HT1080 (cell line): ENCODE results near the gene DNAH17. TPM values are rescaled to one million over a fixed set of nuclear protein-coding genes. Genes with fewer than 3 reads are reported as not detected.
"Not testable (repeated sequence)": the region's sequence is repeated elsewhere in the genome, so short reads cannot be mapped to it uniquely, and the experiment has no call there.

Experiments
- DNase-seq: peaks from one replicate; pipeline ENCODE4 v3.0.0-alpha.2; 2015; ENCODE audit warnings: low read depth
- total RNA-seq: library from RNA; depleted of rRNA; stranded (reverse); fragments of >200 nt; shearing (Covaris generic); gene quantifications from 2 replicates; pipeline ENCODE4 v1.2.3, GENCODE V29; 2014

The DNAH17 gene
- total RNA-seq, 1 experiment from 2014 or later = not detected

GRCh38 chr17:78484271-78485246 lies 92.6 kb downstream of the DNAH17 start:
- no peak for DNase-seq

DNA sequence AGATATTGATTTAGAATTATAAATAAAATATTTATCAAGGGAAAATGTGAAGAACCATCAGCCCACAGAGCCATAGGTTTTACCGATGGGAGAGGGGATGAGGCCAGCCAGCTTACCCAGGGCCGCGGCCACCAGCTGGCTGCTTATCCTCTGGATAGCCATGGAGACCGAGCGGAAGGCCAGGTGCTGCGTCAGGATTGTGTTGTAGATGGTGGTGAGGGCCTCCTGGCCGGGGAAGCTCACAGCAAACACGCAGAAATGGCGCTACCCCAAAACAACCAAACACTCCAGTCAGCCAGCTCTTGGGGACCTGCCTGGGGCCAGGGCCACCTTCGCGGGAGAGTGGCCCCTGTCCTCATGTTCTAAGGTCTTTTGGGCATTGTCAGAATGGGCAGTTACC lies 97.8 kb downstream of the DNAH17 start:
- no peak for DNase-seq

DNA sequence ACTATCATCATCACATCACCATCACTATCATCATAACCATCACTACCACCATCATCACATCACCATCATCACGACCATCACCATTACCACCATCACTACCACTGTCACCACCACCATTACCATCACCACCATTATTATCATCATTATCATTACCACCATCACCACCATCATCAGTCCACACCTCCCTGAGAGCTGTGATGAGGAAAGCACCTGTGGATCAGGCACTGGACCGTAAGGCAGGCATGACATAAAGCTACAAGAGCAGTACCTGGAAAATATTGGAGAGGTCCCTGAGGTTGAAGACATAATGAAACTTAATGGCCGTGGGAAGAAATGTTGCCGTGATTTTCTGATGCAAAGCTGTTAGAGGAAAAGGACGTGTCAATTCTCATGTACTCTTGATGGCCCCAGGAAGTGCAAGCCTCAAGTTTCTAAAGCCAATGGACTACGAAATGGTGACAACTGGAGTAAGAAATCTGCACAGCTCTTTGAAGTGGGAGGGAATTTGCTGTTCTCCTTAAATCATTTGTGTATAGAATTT lies 98.4 kb downstream of the DNAH17 start:
- DNase-seq = no peak

GRCh38 chr17:78477913-78478756 lies 99.1 kb downstream of the DNAH17 start:
- no peak for DNase-seq

DNA sequence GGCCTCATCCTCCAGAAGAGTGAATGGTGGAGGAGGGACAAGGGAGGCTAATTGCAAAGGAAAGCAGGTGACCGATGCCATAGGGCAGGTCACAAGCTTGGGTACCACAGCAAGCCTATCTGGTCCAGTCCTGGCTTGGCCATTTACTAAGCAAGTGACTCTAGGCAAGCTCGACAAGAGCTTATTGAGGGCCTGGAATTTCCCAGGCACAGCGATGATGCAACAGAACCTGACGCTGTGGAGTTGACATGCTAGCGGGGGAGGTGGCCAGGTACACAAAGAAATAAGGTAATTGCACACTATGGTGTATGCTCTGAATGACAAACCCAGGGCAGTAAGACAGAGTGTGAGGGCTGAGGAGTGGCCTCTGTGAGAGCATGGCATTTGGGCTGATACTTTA lies 100.2 kb downstream of the DNAH17 start:
- no peak for DNase-seq

- DNase-seq = no peak
These were observed 101.0 kb downstream of the DNAH17 start for GRCh38 chr17:78476149-78476548.

DNA sequence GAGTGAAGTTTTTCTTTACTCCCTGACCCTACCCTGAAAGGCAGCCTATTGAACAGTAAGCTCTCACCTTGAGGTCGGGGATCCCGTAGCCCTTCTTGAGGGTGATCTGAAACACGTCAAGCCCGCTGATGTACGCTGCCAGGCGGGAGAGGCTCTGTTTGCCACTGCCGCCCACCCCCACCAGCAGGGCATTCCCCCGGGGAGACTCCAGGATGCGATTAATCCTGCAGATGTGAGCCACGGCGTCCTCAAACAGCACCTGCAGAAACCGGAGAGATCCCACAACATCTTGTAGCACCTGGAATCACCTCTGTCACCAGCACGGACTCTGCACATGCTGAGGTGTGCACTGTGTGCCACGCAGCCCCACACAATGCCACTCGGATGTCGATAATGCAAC lies 102.0 kb downstream of the DNAH17 start:
- DNase-seq = no peak

GRCh38 chr17:78474614-78475146 lies 102.5 kb downstream of the DNAH17 start:
- DNase-seq = no peak

- no peak for DNase-seq
These were observed 103.1 kb downstream of the DNAH17 start for GRCh38 chr17:78473951-78474613.

DNA sequence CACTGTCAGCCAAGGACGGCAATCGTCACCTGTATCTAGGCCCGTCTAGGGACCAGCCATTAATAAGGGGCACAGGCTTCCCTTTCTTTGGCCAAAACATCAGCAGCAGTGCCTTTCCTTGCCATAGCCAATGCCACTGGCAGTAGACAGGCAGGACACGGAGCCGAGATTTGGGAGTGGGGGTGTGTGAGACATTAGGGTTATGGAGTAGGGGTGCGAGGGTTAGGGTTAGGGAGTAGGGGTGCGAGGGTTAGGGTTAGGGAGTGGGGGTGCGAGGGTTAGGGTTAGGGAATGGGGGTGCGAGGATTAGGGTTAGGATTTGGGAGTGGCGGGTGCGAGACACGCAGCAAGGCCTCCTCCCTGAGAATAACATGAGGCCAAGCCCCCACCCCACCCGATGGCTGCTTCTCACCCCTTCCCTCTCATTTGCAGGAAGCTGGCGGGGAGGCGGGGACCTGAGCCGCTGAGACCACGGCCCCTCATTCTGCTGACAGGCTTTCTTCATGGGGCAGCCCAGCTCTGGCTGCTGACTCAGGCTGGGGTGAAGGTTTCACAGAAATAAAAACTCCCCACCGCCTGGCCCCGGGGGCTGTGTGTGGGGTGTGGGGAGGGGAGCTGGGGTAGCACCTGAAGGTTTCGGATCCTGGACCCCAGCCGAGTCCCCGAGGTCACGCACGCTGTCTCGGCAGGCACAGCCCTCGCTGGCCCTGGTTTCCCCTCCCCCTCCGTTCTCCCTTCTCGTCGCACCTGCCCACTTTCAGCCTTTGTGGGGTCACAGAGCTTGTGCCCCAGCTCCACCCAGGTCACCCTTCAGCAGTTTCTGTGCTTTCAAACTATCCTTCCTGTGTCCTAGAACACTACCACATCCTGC lies 104.9 kb downstream of the DNAH17 start:
- DNase-seq = no peak

GRCh38 chr17:78471635-78472034 lies 105.6 kb downstream of the DNAH17 start:
- no peak for DNase-seq

DNA sequence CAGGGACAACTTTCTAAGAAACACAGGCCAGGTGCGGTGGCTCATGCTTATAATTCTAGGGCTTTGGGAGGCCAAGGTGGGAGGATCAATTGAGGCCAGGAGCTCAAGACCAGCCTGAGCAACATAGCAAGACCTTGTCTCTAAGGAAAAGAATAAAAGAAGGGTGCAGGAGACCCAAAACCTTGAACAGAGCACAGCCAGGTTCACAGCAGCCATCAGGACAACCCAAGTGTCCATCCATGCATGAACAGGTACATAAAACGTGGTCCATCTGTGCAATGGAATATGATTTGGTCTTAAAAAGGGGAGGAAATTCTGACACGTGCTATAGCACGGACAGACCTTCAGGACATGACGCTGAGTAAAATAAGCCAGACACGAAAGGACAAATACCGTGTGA lies 107.8 kb downstream of the DNAH17 start:
- DNase-seq = no peak

DNA sequence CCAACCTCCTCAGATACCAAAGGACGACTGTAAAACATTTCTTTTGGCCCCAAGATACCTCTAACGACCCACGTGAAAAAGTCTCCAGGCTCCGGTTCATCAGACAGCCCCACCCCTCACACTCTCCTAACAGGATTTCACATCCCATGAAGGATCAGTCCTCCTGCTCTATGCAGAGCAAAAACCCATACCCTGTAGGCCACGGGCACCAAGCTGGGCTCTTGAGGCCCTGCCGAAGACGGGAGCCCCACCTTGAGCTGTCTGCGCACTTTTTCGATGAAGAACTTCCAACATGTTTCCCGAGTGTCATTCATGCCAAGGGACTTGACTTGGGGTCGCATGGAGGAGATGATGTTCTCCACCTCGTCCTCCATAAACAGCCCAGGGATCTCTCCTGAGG lies 108.8 kb downstream of the DNAH17 start:
- no peak for DNase-seq

DNA sequence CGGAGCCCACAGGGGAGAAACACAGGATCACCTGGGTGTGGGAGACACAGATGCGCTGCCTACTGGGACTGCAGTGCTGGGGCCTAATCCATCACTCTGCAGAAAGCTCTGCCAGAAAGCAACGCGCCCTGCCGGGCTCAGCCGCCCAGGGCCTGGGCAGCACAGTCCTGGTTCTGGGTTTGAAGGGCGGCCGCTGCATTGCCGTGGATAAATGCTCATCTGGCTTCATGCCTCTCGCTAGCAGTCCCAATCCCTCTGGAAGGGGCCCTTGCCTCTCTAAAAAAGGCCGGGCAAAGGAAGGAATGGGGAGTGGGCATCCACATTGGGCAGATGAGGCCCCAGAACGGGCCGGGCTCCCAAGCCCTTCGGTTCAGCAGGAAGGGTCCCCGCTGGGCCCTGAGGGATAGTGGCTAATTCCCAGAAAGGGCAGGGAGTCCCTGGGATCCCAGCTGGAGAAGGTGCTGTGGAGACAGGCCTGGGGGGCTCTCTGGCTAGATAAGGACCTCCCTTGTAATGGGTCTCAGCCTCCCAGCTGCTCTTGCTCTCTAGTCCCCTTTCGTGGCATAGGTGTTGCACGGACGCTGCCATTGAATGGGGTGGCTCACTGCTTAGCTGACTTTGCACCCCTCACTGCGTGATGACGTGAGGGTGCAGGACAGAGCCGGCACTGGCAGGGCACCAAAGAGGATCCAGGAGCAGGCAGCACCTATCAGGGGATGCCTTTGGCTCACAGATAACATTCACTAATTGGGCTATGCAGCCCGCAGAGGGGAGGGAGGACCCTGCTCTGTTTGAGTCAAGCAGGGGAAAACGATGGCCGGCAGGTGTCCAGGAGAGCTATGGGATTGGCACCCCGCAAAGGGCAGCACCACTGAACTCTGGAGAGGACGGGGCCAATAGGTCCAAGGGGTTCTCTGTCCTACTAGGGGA lies 110.1 kb downstream of the DNAH17 start:
- DNase-seq = no peak

- not testable (repeated sequence) for DNase-seq
These were observed 110.9 kb downstream of the DNAH17 start for GRCh38 chr17:78466109-78466785.

DNA sequence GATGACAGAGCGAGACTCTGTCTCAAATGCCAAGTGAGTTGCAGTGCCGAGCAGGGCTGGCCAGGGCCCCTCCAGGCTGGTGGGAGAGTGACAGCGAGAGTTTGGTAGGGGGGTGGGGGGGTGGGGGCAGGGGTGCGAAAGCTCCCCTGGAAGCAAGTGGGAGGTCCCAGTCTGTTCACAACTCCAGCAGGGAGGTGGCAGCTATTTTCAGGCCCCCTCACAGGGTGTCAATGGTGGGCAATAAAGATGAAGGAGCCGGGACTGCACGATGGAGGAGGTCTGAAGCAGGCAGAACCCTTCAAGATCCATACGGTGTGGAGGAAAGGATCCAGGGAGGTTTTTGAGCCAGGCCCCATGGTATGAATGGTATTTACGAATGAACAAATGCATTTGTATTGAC lies 115.0 kb downstream of the DNAH17 start:
- no peak for DNase-seq

GRCh38 chr17:78461799-78462053 lies 115.5 kb downstream of the DNAH17 start:
- DNase-seq = no peak

GRCh38 chr17:78460951-78461798 lies 116.0 kb downstream of the DNAH17 start:
- no peak for DNase-seq
